Fibroblast of the aortic adventitia (primary cell): ENCODE measurements around the gene SMPD3. TPM values are rescaled to one million over a fixed set of nuclear protein-coding genes. Genes with fewer than 3 reads are reported as not detected.

Experiments used
- DNase-seq: peaks from one replicate; pipeline ENCODE4 v3.0.0-alpha.2; 2010; ENCODE audit warnings: low read depth
- H3K4me3 ChIP-seq: 2 replicates; pipeline ENCODE4 v1.5.1; 2011; ENCODE audit warnings: low read depth, mild to moderate bottlenecking, control low read depth, low read length, moderate library complexity
- CTCF ChIP-seq: IDR thresholded peaks from 2 replicates; pipeline ENCODE4 v1.5.1; 2011; ENCODE audit warnings: mild to moderate bottlenecking, low read length, control low read depth, inconsistent platforms; ENCODE audit not compliant: insufficient read depth
- total RNA-seq: library from RNA; depleted of rRNA; stranded (reverse); fragments of >200 nt; gene quantifications from 2 replicates; pipeline ENCODE4 v1.2.3, GENCODE V29; 2012; ENCODE audit warnings: low replicate concordance

The SMPD3 gene
- total RNA-seq, 1 donor = not detected

GRCh38 chr16:68350813-68351350, 97.4 kb downstream of the SMPD3 start:
- TF ChIP-seq CTCF = no peak
- no peak overlapping the region for H3K4me3 ChIP-seq
- DNase-seq = no peak

GRCh38 chr16:68349838-68350410, 98.4 kb downstream of the SMPD3 start:
- TF ChIP-seq CTCF = no peak
- no peak overlapping the region for H3K4me3 ChIP-seq

GRCh38 chr16:68348639-68349445, 99.5 kb downstream of the SMPD3 start:
- no peak for TF ChIP-seq CTCF
- no peak overlapping the region for H3K4me3 ChIP-seq
- no peak for DNase-seq

More at GRCh38 chr16:68349838-68350410, 98.4 kb downstream of the SMPD3 start:
- no peak for DNase-seq

DNA sequence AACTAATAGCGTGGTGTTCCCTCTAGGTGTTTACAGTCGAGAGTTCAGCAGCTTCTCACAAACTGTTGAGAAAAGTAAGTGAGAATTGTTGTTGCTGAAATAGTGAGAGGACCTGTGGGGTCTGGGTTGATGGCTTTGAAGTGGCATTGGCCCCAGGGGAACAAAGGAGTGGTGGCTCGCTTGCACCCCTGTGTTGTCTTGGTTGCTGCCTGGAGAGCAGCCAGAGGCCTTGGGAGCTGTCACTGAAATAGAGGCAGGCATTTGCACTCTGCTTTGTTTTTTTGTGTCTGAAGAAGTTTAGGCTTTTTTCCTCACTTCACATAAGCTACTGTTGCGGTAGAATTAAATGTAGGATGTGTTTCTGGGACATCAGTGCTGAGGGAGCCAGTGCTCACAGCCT, 100.7 kb downstream of the SMPD3 start:
- no peak overlapping the region for H3K4me3 ChIP-seq
- no peak for TF ChIP-seq CTCF
- DNase-seq = no peak

DNA sequence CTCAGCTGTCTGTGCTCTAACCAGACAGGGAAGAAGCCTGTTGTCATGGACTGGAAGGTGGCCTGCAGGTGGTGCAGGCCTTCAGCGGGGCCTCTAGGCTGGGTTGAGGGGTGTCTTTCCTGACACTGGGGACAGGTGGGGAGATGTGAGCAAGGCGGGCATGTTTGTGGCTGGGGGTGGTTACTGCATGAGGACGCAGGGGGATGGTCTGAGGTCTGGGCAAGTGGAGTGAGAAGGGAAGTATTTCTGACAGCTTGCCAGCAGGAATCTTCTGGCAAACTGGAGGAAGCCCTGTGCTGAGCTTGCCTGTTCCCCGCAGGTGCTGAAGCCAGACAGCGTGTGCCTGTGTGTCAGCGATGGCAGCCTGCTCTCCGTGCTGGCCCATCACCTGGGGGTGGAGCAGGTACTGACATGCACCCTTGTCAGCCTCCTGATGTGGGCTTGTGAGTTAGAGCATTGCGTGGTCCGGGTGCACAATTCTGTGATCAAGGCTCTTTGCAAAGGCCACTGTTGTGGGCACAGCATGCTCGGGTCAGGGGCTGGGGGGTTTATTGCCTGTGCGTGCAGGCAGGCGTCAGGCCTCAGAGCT, 101.3 kb downstream of the SMPD3 start:
- TF ChIP-seq CTCF = no peak
- H3K4me3 ChIP-seq = no peak overlapping the region
- DNase-seq = no peak

- no peak for TF ChIP-seq CTCF
- H3K4me3 ChIP-seq = no peak overlapping the region
- no peak for DNase-seq
These were observed 102.2 kb downstream of the SMPD3 start for GRCh38 chr16:68345958-68346635.
